Activated CD8-positive, alpha-beta memory T cell treated with anti-CD3 and anti-CD28 coated beads, Interleukin-2, amount 50 U/mL, for 24 hours (primary cell): Measurements from ENCODE around the gene TMEM123.

Experiments used
- DNase-seq: peaks from one replicate; pipeline ENCODE4 v3.0.0-alpha.2; 2020; ENCODE audit errors: extremely low read depth

The TMEM123 gene

GRCh38 chr11:102426570-102426969, 26.0 kb downstream of the TMEM123 start:
- DNase-seq: no peak

- DNase-seq: no peak
Observed at GRCh38 chr11:102426000-102426399, 26.6 kb downstream of the TMEM123 start.

DNA sequence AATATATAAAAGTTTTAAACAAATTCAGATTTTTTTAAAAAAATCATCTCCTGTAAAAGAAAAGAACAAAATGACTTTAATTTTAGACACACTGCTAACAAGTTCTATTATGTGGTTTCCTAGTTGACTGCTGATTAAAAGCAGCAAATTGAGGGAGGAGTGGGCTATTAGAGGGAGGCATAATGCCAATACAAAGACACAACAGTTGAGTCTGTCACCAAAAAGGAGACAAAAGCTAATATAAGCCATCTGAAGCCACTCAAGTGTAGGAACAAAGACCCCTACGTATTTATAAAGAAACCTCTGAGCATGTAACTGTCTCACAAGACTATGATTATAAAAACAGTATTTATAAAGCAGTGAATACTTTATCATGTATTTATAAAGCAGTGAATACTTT, 28.6 kb downstream of the TMEM123 start:
- DNase-seq: no peak

GRCh38 chr11:102422817-102423712, 29.5 kb downstream of the TMEM123 start:
- DNase-seq: no peak

DNA sequence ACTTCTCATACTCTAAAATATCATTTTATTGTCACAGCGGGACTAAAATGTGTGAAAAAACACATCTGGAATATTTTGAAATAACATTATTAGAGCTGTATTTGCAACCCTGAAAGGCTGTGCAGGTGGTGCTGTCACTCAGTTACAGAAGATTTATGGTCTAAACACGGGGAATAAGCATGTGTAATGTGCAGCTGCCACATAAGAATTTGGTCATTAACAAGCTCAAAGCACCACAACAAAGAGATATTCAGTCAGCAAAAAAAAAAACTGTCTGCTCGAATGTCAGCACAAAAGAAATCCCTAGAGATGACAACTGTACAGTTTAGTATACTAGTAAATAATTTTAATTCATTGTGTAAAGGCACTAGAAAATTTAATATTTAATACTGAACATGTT, 31.3 kb downstream of the TMEM123 start:
- DNase-seq: no peak

DNA sequence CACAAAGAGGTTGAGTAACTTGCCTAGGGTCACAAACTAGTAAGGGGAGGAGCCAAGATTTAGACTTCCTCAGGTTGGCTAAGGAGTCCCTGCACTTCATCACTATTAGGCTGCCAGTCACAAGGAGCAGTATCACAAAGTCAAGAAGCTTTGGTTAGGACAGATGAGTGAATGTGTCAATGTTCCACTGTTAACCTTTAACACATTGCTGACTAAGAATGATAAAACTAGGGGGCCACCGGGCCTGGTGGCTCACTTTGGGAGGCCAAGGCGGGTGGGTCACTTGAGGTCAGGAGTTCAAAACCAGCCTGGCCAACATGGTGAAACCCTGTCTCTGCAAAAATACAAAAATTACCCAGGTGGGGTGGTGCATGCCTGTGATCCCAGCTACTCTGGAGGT, 32.0 kb downstream of the TMEM123 start:
- no peak for DNase-seq

DNA sequence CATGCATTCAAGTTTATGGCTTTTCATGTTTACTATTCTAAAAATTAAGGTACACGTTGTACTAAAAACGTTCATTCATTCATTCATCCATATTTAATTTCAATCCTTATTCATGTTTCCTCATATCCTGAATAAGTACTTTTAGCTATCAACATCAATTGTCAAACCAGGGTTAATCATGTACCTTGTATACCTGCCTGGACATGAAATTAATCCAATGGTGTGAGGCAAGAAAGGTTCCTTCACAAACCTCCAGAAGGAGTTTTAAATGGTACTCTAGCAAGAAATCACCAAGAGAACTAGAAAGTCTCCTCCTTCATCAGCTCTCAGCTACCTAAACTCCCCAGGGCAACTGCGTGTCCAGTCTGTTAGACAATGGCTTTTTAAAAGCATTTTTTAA, 33.4 kb downstream of the TMEM123 start:
- no peak for DNase-seq

- no peak for DNase-seq
Observed at GRCh38 chr11:102416976-102417375, 35.6 kb downstream of the TMEM123 start.

GRCh38 chr11:102415304-102415916, 37.2 kb downstream of the TMEM123 start:
- no peak for DNase-seq

DNA sequence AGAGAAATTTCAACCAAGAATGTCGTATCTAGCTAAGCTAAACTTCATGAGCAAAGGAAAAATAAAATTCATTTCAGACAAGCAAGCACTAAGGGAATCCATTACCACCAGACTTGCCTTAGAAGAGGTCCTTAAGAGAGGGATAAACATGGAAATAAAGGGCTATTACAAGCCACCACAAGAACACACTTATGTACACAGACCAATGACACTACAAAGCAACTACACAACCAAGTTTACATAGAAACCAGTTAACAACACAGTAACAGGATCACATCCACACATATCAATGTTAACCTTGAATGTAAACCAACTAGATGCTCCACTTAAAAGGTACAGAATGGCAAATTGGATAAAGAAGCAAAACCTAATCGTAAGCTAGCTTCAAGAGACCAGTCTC, 38.0 kb downstream of the TMEM123 start:
- no peak for DNase-seq

DNA sequence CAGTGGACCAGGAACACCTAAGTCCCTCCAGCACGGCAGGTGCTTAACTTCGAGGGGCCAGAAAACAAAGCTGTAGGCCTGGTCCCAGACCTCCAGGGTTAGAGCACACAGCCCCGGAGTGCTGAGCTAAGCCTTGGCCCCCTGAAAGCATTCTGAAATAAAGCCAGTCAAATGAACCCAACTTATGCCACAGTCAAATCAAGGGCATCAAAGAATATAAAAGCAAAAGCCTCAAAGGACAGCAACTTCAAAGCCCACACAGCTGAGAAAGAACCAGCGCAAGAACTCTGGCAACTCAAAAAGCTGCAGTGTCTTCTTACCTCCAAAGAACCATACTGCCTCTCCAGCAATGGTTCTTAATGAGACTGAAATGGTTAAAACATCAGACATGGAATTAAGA, 39.1 kb downstream of the TMEM123 start:
- DNase-seq: no peak

- DNase-seq: no peak
Observed at GRCh38 chr11:102411142-102411541, 41.4 kb downstream of the TMEM123 start.

DNA sequence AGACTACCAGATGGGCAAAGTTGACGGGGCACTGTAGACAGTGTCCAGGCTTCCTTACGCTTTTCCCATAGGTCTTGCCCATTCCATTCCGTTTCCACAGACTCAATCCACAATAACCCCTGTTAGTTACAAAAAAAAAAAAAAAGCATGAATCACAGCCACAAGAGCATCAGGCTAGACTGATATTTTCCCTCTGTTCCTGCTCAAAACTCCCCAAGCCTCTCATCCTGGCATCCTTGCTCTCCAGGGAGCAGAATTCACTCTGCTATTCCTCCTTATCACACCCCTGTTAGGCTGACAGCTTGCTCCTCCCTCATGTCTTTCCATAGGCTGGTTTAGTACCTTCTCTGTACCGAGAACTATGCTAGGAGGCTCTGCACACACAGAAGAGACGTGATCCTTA, 42.2 kb downstream of the TMEM123 start:
- no peak for DNase-seq

GRCh38 chr11:102408339-102408738, 44.2 kb downstream of the TMEM123 start:
- no peak for DNase-seq

GRCh38 chr11:102407901-102408300, 44.7 kb downstream of the TMEM123 start:
- no peak for DNase-seq

GRCh38 chr11:102406099-102406498, 46.5 kb downstream of the TMEM123 start:
- DNase-seq: no peak

DNA sequence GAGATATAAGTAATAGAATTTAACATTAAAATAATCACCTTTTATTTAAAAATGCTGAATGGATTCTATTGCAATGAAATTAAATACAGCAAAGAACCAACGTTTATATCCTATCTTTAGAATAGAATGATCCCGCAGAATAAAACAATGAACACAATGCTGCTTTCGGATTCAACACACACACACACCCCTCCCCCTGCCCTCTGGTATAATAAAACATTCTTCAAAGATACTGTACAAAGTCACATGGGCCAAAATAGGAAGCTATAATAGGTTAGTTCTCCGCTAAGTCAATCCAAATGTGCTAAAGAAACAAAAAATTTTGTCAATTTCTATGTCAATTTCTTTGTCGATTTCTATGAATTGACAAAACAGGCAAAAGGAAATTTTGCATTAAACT, 47.1 kb downstream of the TMEM123 start:
- DNase-seq: no peak

GRCh38 chr11:102402548-102402947, 50.0 kb downstream of the TMEM123 start:
- DNase-seq: no peak

- no peak for DNase-seq
Observed at GRCh38 chr11:102401905-102402304, 50.7 kb downstream of the TMEM123 start.

GRCh38 chr11:102400603-102401002, 52.0 kb downstream of the TMEM123 start:
- DNase-seq: no peak

DNA sequence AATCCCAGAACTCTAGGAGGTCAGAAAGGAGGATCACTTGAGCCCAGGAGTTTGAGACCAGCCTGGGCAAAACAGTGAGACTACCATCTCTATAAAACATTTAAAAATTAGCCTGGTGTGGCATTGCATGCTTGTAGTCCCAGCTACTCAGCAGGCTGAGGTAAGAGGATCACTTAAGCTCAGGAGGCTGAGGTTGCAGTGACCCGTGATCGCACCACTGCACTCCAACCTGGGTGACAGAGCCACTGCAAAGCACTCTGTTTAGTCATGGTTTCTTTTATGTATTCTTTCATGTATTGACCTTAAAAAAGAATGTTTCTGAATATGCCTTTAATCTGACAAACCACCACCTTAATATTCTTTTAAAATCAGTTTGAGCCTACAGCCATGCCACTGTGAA, 53.4 kb downstream of the TMEM123 start:
- DNase-seq: no peak

DNA sequence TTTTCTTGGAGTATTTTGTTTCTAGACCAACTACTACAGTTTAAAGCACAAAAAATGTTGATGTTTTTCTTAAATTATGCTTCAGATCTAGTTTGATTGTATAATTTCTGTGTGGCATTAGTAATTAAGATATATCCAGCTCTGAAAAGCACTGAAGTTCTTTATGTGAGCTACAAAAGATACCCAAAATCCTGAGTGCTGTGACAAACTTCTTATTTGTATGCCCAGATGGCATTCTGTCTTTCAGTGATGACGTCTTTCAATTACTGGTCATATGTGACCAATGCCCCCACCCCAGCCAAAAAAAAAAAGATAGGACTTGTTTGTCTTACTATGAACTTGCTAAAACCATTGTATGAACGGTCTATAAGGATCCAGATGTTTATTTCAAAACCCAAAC, 54.3 kb downstream of the TMEM123 start:
- no peak for DNase-seq
